Measurements from ENCODE around the gene FAM149B1.
"Not testable (repeated sequence)": the region's sequence is repeated elsewhere in the genome, so short reads cannot be mapped to it uniquely, and the experiment has no call there.

The FAM149B1 gene

GRCh38 chr10:73167783-73168464 lies at the start of gene FAM149B1, which contains the start of gene ECD:
TSS of gene FAM149B1 (plus strand) at chr10:73168119. CDS start at chr10:73168340, 221 bp downstream.
TSS of gene ECD (minus strand) at chr10:73168008. CDS start at chr10:73163937, 4,071 bp downstream.
- FAIRE-seq: peak; percentile 92

- FAIRE-seq: no peak
Measured at GRCh38 chr10:73119457-73119856, 48.5 kb upstream of the FAM149B1 start.

GRCh38 chr10:73119952-73120351 lies 48.0 kb upstream of the FAM149B1 start:
- no peak for FAIRE-seq

- no peak for FAIRE-seq
Measured at GRCh38 chr10:73126343-73126742, 41.6 kb upstream of the FAM149B1 start.

- no peak for FAIRE-seq
Measured at GRCh38 chr10:73131301-73131700, 36.6 kb upstream of the FAM149B1 start.

GRCh38 chr10:73131913-73132686 lies 35.8 kb upstream of the FAM149B1 start:
- no peak for FAIRE-seq

- no peak for FAIRE-seq
Measured at GRCh38 chr10:73134727-73135126, 33.2 kb upstream of the FAM149B1 start.

GRCh38 chr10:73136627-73137026 lies 31.3 kb upstream of the FAM149B1 start:
- FAIRE-seq: no peak

GRCh38 chr10:73139251-73139650 lies 28.7 kb upstream of the FAM149B1 start:
- FAIRE-seq: no peak

GRCh38 chr10:73141603-73142002 lies 26.3 kb upstream of the FAM149B1 start:
- FAIRE-seq: no peak

- not testable (repeated sequence) for FAIRE-seq
Measured at GRCh38 chr10:73150633-73151413, 17.1 kb upstream of the FAM149B1 start.

- no peak for FAIRE-seq
Measured at GRCh38 chr10:73152009-73152408, 15.9 kb upstream of the FAM149B1 start.

- FAIRE-seq: no peak
Measured at GRCh38 chr10:73156054-73156453, 11.9 kb upstream of the FAM149B1 start.

- peak; percentile 97 for FAIRE-seq
Measured at GRCh38 chr10:73159038-73159648, 8.8 kb upstream of the FAM149B1 start.

- no peak for FAIRE-seq
Measured at GRCh38 chr10:73161079-73161478, 6.8 kb upstream of the FAM149B1 start.

GRCh38 chr10:73161662-73162061 lies 6.3 kb upstream of the FAM149B1 start:
- no peak for FAIRE-seq

- peak; percentile 33 for FAIRE-seq
Measured at GRCh38 chr10:73163096-73163495, 4.8 kb upstream of the FAM149B1 start.

GRCh38 chr10:73166972-73167371 lies 947 bp upstream of the FAM149B1 start:
- no peak for FAIRE-seq

GRCh38 chr10:73167458-73167782 lies 499 bp upstream of the FAM149B1 start:
- no peak for FAIRE-seq

GRCh38 chr10:73168465-73168803 lies 515 bp downstream of the FAM149B1 start:
- no peak for FAIRE-seq

- no peak for FAIRE-seq
Measured at GRCh38 chr10:73169320-73169719, 1.4 kb downstream of the FAM149B1 start.

GRCh38 chr10:73172867-73173266 lies 4.9 kb downstream of the FAM149B1 start:
- no peak for FAIRE-seq

Measured in G401.6 (cell line).